ENCODE measurements around the gene GART.
"Not testable (repeated sequence)": the region's sequence is repeated elsewhere in the genome, so short reads cannot be mapped to it uniquely, and the experiment has no call there.

The GART gene

GRCh38 chr21:33522953-33523349 lies 19.0 kb downstream of the GART start:
- TF ChIP-seq JUND (IDR thresholded peaks at IDR 0.05; ENCODE audit: low read depth) = no peak
- DNase-seq (ENCODE audit: low read depth in 1 of 2, low spot score in 1 of 2) = no peak
- in situ Hi-C loops (cut with HindIII; ENCODE audit: low pct_unique_long_range_greater_than_20kb, low sequenced_read_pairs) = no loop called here

GRCh38 chr21:33522297-33522952 lies 19.5 kb downstream of the GART start:
- no peak for DNase-seq (ENCODE audit: low read depth in 1 of 2, low spot score in 1 of 2)
- no peak for TF ChIP-seq JUND (IDR thresholded peaks at IDR 0.05; ENCODE audit: low read depth)
- in situ Hi-C loops (cut with HindIII; ENCODE audit: low pct_unique_long_range_greater_than_20kb, low sequenced_read_pairs) = no loop called here

- in situ Hi-C loops (cut with HindIII; ENCODE audit: low pct_unique_long_range_greater_than_20kb, low sequenced_read_pairs) = no loop called here
- TF ChIP-seq JUND (IDR thresholded peaks at IDR 0.05; ENCODE audit: low read depth) = no peak
- DNase-seq (ENCODE audit: low read depth in 1 of 2, low spot score in 1 of 2) = no peak
Measured at GRCh38 chr21:33518899-33519298, 23.0 kb downstream of the GART start.

GRCh38 chr21:33514229-33514628 lies 27.7 kb downstream of the GART start:
- in situ Hi-C loops (cut with HindIII; ENCODE audit: low pct_unique_long_range_greater_than_20kb, low sequenced_read_pairs) = no loop called here
- no peak for DNase-seq (ENCODE audit: low read depth in 1 of 2, low spot score in 1 of 2)

GRCh38 chr21:33512481-33512880 lies 29.4 kb downstream of the GART start:
- in situ Hi-C loops (cut with HindIII; ENCODE audit: low pct_unique_long_range_greater_than_20kb, low sequenced_read_pairs) = no loop called here
- TF ChIP-seq JUND (IDR thresholded peaks at IDR 0.05; ENCODE audit: low read depth) = no peak
- no peak for DNase-seq (ENCODE audit: low read depth in 1 of 2, low spot score in 1 of 2)

More at GRCh38 chr21:33514229-33514628, 27.7 kb downstream of the GART start:
- no peak for TF ChIP-seq JUND (IDR thresholded peaks at IDR 0.05; ENCODE audit: low read depth)

GRCh38 chr21:33511639-33512038 lies 30.3 kb downstream of the GART start:
- TF ChIP-seq JUND (IDR thresholded peaks at IDR 0.05; ENCODE audit: low read depth) = no peak
- in situ Hi-C loops (cut with HindIII; ENCODE audit: low pct_unique_long_range_greater_than_20kb, low sequenced_read_pairs) = no loop called here

GRCh38 chr21:33510826-33511225 lies 31.1 kb downstream of the GART start:
- no peak for TF ChIP-seq JUND (IDR thresholded peaks at IDR 0.05; ENCODE audit: low read depth)
- no peak for DNase-seq (ENCODE audit: low read depth in 1 of 2, low spot score in 1 of 2)
- in situ Hi-C loops (cut with HindIII; ENCODE audit: low pct_unique_long_range_greater_than_20kb, low sequenced_read_pairs) = no loop called here

More at GRCh38 chr21:33511639-33512038, 30.3 kb downstream of the GART start:
- no peak for DNase-seq (ENCODE audit: low read depth in 1 of 2, low spot score in 1 of 2)

GRCh38 chr21:33507003-33507402 lies 34.9 kb downstream of the GART start:
- DNase-seq (ENCODE audit: low read depth in 1 of 2, low spot score in 1 of 2); in situ Hi-C loops (cut with HindIII; ENCODE audit: low pct_unique_long_range_greater_than_20kb, low sequenced_read_pairs): not testable (repeated sequence)

GRCh38 chr21:33505833-33506232 lies 36.1 kb downstream of the GART start:
- no peak for TF ChIP-seq JUND (IDR thresholded peaks at IDR 0.05; ENCODE audit: low read depth)
- in situ Hi-C loops (cut with HindIII; ENCODE audit: low pct_unique_long_range_greater_than_20kb, low sequenced_read_pairs) = no loop called here
- DNase-seq (ENCODE audit: low read depth in 1 of 2, low spot score in 1 of 2) = no peak

GRCh38 chr21:33496345-33496744 lies 45.6 kb downstream of the GART start:
- in situ Hi-C loops (cut with HindIII; ENCODE audit: low pct_unique_long_range_greater_than_20kb, low sequenced_read_pairs) = no loop called here
- TF ChIP-seq JUND (IDR thresholded peaks at IDR 0.05; ENCODE audit: low read depth) = no peak
- DNase-seq (ENCODE audit: low read depth in 1 of 2, low spot score in 1 of 2) = peak in 1 of 2 experiments; percentile 18

GRCh38 chr21:33495743-33496142 lies 46.2 kb downstream of the GART start:
- no peak for TF ChIP-seq JUND (IDR thresholded peaks at IDR 0.05; ENCODE audit: low read depth)
- in situ Hi-C loops (cut with HindIII; ENCODE audit: low pct_unique_long_range_greater_than_20kb, low sequenced_read_pairs) = no loop called here
- no peak for DNase-seq (ENCODE audit: low read depth in 1 of 2, low spot score in 1 of 2)

- in situ Hi-C loops (cut with HindIII; ENCODE audit: low pct_unique_long_range_greater_than_20kb, low sequenced_read_pairs) = no loop called here
- no peak for DNase-seq (ENCODE audit: low read depth in 1 of 2, low spot score in 1 of 2)
- no peak for TF ChIP-seq JUND (IDR thresholded peaks at IDR 0.05; ENCODE audit: low read depth)
Measured at GRCh38 chr21:33493756-33494155, 48.2 kb downstream of the GART start.

- in situ Hi-C loops (cut with HindIII; ENCODE audit: low pct_unique_long_range_greater_than_20kb, low sequenced_read_pairs) = no loop called here
Measured at GRCh38 chr21:33492571-33492970, 49.3 kb downstream of the GART start.

More at GRCh38 chr21:33492571-33492970, 49.3 kb downstream of the GART start:
- no peak for TF ChIP-seq JUND (IDR thresholded peaks at IDR 0.05; ENCODE audit: low read depth)
- DNase-seq (ENCODE audit: low read depth in 1 of 2, low spot score in 1 of 2) = no peak

Data from T47D (cell line).